GM19455 (cell line): ENCODE measurements around the gene PKIG.
"Not testable (repeated sequence)": the region's sequence is repeated elsewhere in the genome, so short reads cannot be mapped to it uniquely, and the experiment has no call there.

ENCODE experiments used
- ATAC-seq: cut with Tn5 transposase; IDR thresholded peaks from one replicate; pipeline ENCODE4 v1.9.1; 2021; ENCODE audit not compliant: unreplicated experiment

The PKIG gene

GRCh38 chr20:44582311-44583025 is at the start of gene PKIG:
Gene PKIG (plus strand): TSS chr20:44582579. CDS start chr20:44614557, 31,978 bp downstream.
- no peak for ATAC-seq

GRCh38 chr20:44532981-44533331 is 49.4 kb upstream of the PKIG start:
- ATAC-seq, result no peak

- ATAC-seq, result no peak
These were observed 48.5 kb upstream of the PKIG start for GRCh38 chr20:44533928-44534327.

GRCh38 chr20:44536175-44536574 is 46.2 kb upstream of the PKIG start:
- no peak for ATAC-seq

- no peak for ATAC-seq
These were observed 44.4 kb upstream of the PKIG start for GRCh38 chr20:44537993-44538392.

- no peak for ATAC-seq
These were observed 41.5 kb upstream of the PKIG start for GRCh38 chr20:44540834-44541233.

GRCh38 chr20:44541992-44542391 is 40.4 kb upstream of the PKIG start:
- ATAC-seq, result no peak

- ATAC-seq, result no peak
These were observed 39.5 kb upstream of the PKIG start for GRCh38 chr20:44542890-44543289.

- ATAC-seq, result no peak
These were observed 39.0 kb upstream of the PKIG start for GRCh38 chr20:44543358-44543757.

GRCh38 chr20:44544263-44544662 is 38.1 kb upstream of the PKIG start:
- ATAC-seq, result no peak

- ATAC-seq, result no peak
These were observed 35.0 kb upstream of the PKIG start for GRCh38 chr20:44547419-44547818.

GRCh38 chr20:44549123-44549522 is 33.3 kb upstream of the PKIG start:
- ATAC-seq, result no peak

GRCh38 chr20:44552050-44552449 is 30.3 kb upstream of the PKIG start:
- ATAC-seq, result no peak

- no peak for ATAC-seq
These were observed 29.8 kb upstream of the PKIG start for GRCh38 chr20:44552568-44552949.

GRCh38 chr20:44552950-44553908 is 29.1 kb upstream of the PKIG start:
- no peak for ATAC-seq

GRCh38 chr20:44559302-44559701 is 23.1 kb upstream of the PKIG start:
- no peak for ATAC-seq

GRCh38 chr20:44560229-44560628 is 22.1 kb upstream of the PKIG start:
- ATAC-seq, result no peak

GRCh38 chr20:44560818-44561217 is 21.6 kb upstream of the PKIG start:
- ATAC-seq, result not testable (repeated sequence)

GRCh38 chr20:44561876-44562275 is 20.5 kb upstream of the PKIG start:
- ATAC-seq, result no peak

- ATAC-seq, result no peak
These were observed 16.4 kb upstream of the PKIG start for GRCh38 chr20:44566018-44566417.

GRCh38 chr20:44566811-44567210 is 15.6 kb upstream of the PKIG start:
- ATAC-seq, result no peak

GRCh38 chr20:44570367-44570766 is 12.0 kb upstream of the PKIG start:
- ATAC-seq, result no peak
